ENCODE results near the gene IL18BP. TPM values are rescaled to one million over a fixed set of nuclear protein-coding genes. Genes with fewer than 3 reads are reported as not detected.

The IL18BP gene
- total RNA-seq, 1 experiment from 2014 or later = 34.7 TPM

GRCh38 chr11:71988050-71988449 is 10.7 kb upstream of the IL18BP start:
- no peak overlapping the region for H3K4me3 ChIP-seq (ENCODE audit: low read depth, low read length)
- no peaks in the 10 kb centered on the region for H3K9me3 ChIP-seq
- BruUV-seq (replicated peaks) = no TSS peak
- POLR2A ChIA-PET = interaction anchor here (0.5 to 0.6 kb wide), 2 partner anchors 37 to 158 kb away, joined by 3 read pairs; no protein-coding TSS in a partner anchor
- H3K36me3 ChIP-seq (ENCODE audit: control insufficient read depth, insufficient read depth, low read length) = peaks cover 5% of the 10 kb centered on the region
- H3K27me3 ChIP-seq (replicated peaks; ENCODE audit: control insufficient read depth, insufficient read depth, low read length) = no peaks in the 10 kb centered on the region
- H3K4me1 Mint-ChIP-seq (ENCODE audit: low read depth, unreplicated experiment) = no peaks in the 10 kb centered on the region
- no peaks in the 10 kb centered on the region for H3K4me1 ChIP-seq
- no peak overlapping the region for H3K27ac Mint-ChIP-seq (ENCODE audit: unreplicated experiment)
- no peak for TF ChIP-seq CTCF (IDR thresholded peaks at IDR 0.05; ENCODE audit: insufficient read depth in 1 of 2, low read depth in 1 of 2, low read length in 1 of 2, severe bottlenecking in 1 of 2, unreplicated experiment in 1 of 2)
- intact Hi-C loops (cut with micrococcal nuclease; ENCODE audit: unreplicated experiment) = no loop called here
- H3K36me3 Mint-ChIP-seq (ENCODE audit: insufficient read depth, unreplicated experiment) = peaks cover 68% of the 10 kb centered on the region
- H3K9me3 Mint-ChIP-seq (ENCODE audit: unreplicated experiment) = no peaks in the 10 kb centered on the region
- CTCF ChIA-PET = interaction anchor here (0.9 kb wide), 1 partner anchor 10 kb away, joined by 3 read pairs; no protein-coding TSS in a partner anchor
- H3K27me3 Mint-ChIP-seq (ENCODE audit: insufficient read depth, unreplicated experiment) = no peaks in the 10 kb centered on the region
- peak in 1 of 2 experiments; percentile 9 for DNase-seq
- no peak overlapping the region for H3K4me3 Mint-ChIP-seq (ENCODE audit: unreplicated experiment)

GRCh38 chr11:71990701-71991100 is 8.0 kb upstream of the IL18BP start:
- Mint-ChIP-seq H3K9me3 (ENCODE audit: unreplicated experiment) (no peaks in the 10 kb centered on the region), H3K27me3 (ENCODE audit: insufficient read depth, unreplicated experiment) (no peaks in the 10 kb centered on the region), H3K4me1 (ENCODE audit: low read depth, unreplicated experiment) (no peaks in the 10 kb centered on the region), H3K4me3 (ENCODE audit: unreplicated experiment) (no peak overlapping the region), H3K36me3 (ENCODE audit: insufficient read depth, unreplicated experiment) (peaks cover 61% of the 10 kb centered on the region), H3K27ac (ENCODE audit: unreplicated experiment) (no peak overlapping the region)
- Histone ChIP-seq H3K4me3 (ENCODE audit: low read depth, low read length) (no peak overlapping the region), H3K9me3 (no peaks in the 10 kb centered on the region), H3K4me1 (no peaks in the 10 kb centered on the region), H3K36me3 (ENCODE audit: control insufficient read depth, insufficient read depth, low read length) (peaks cover 3% of the 10 kb centered on the region; the same call in 1 of the 2 replicates), H3K27me3 (replicated peaks; ENCODE audit: control insufficient read depth, insufficient read depth, low read length) (no peaks in the 10 kb centered on the region)
- CTCF ChIA-PET = no interaction called here
- no peak for TF ChIP-seq CTCF (IDR thresholded peaks at IDR 0.05; ENCODE audit: insufficient read depth in 1 of 2, low read depth in 1 of 2, low read length in 1 of 2, severe bottlenecking in 1 of 2, unreplicated experiment in 1 of 2)
- POLR2A ChIA-PET = no interaction called here
- no peak for DNase-seq
- no TSS peak for BruUV-seq (replicated peaks)
- intact Hi-C loops (cut with micrococcal nuclease; ENCODE audit: unreplicated experiment) = no loop called here

- Mint-ChIP-seq H3K27me3 (ENCODE audit: insufficient read depth, unreplicated experiment) (no peaks in the 10 kb centered on the region), H3K4me3 (ENCODE audit: unreplicated experiment) (no peak overlapping the region), H3K27ac (ENCODE audit: unreplicated experiment) (no peak overlapping the region), H3K4me1 (ENCODE audit: low read depth, unreplicated experiment) (no peaks in the 10 kb centered on the region), H3K36me3 (ENCODE audit: insufficient read depth, unreplicated experiment) (peaks cover 56% of the 10 kb centered on the region), H3K9me3 (ENCODE audit: unreplicated experiment) (no peaks in the 10 kb centered on the region)
- no peaks in the 10 kb centered on the region for H3K4me1 ChIP-seq
- no peak for TF ChIP-seq CTCF (IDR thresholded peaks at IDR 0.05; ENCODE audit: insufficient read depth in 1 of 2, low read depth in 1 of 2, low read length in 1 of 2, severe bottlenecking in 1 of 2, unreplicated experiment in 1 of 2)
- intact Hi-C loops (cut with micrococcal nuclease; ENCODE audit: unreplicated experiment) = no loop called here
- no peak overlapping the region for H3K4me3 ChIP-seq (ENCODE audit: low read depth, low read length)
- ChIA-PET CTCF (no interaction called here), POLR2A (no interaction called here)
- peak in 1 of 2 experiments; percentile 1 for DNase-seq
- H3K27me3 ChIP-seq (replicated peaks; ENCODE audit: control insufficient read depth, insufficient read depth, low read length) = no peaks in the 10 kb centered on the region
- H3K9me3 ChIP-seq = no peaks in the 10 kb centered on the region
- peaks cover 5% of the 10 kb centered on the region; the same call in 1 of the 2 replicates for H3K36me3 ChIP-seq (ENCODE audit: control insufficient read depth, insufficient read depth, low read length)
- no TSS peak for BruUV-seq (replicated peaks)
These were observed 7.2 kb upstream of the IL18BP start for GRCh38 chr11:71991494-71991893.
